D721Med (cell line): ENCODE data around the gene RNASE2.
"Not testable (repeated sequence)": the region's sequence is repeated elsewhere in the genome, so short reads cannot be mapped to it uniquely, and the experiment has no call there.

ENCODE experiments used
- DNase-seq: peaks from one replicate; pipeline ENCODE4 v3.0.0; 2011; ENCODE audit warnings: low spot score; ENCODE audit not compliant: insufficient read length
- FAIRE-seq: peaks from 2 replicates; lab custom pipeline; 2011; peaks lifted over from hg19 to GRCh38; lab: Jason Lieb, UNC
- CTCF ChIP-seq: IDR thresholded peaks from 2 replicates; pipeline ENCODE4 v1.5.1; 2012; ENCODE audit warnings: mild to moderate bottlenecking, control low read depth; ENCODE audit not compliant: insufficient read depth; ENCODE audit errors: missing control alignments

RNASE2 gene

GRCh38 chr14:20976291-20976690 is 21.0 kb downstream of the RNASE2 start:
- no peak for DNase-seq
- no peak for TF ChIP-seq CTCF
- FAIRE-seq, result no peak

GRCh38 chr14:20978687-20979086 is 23.4 kb downstream of the RNASE2 start:
- FAIRE-seq (no peak), DNase-seq (no peak)
- no peak for TF ChIP-seq CTCF

GRCh38 chr14:20980906-20981305 is 25.6 kb downstream of the RNASE2 start:
- FAIRE-seq (no peak), DNase-seq (no peak)
- no peak for TF ChIP-seq CTCF

- DNase-seq, result no peak
- FAIRE-seq, result no peak
- no peak for TF ChIP-seq CTCF
Observed at GRCh38 chr14:20982646-20983369, 27.5 kb downstream of the RNASE2 start.

- DNase-seq, FAIRE-seq: not testable (repeated sequence)
Observed at GRCh38 chr14:20985650-20986049, 30.4 kb downstream of the RNASE2 start.

- no peak for FAIRE-seq
- DNase-seq, result no peak
- no peak for TF ChIP-seq CTCF
Observed at GRCh38 chr14:20986811-20987210, 31.5 kb downstream of the RNASE2 start.

GRCh38 chr14:20988717-20989470 is 33.6 kb downstream of the RNASE2 start:
- DNase-seq (no peak), FAIRE-seq (no peak)
- TF ChIP-seq CTCF, result no peak
